Mesothelial cell of epicardium (in vitro differentiated cells): Measurements from ENCODE around the gene SMCP. TPM values are rescaled to one million over a fixed set of nuclear protein-coding genes. Genes with fewer than 3 reads are reported as not detected.

Source experiments
- DNase-seq, 2 experiments: peaks; one replicate each; pipeline ENCODE4 v3.0.0; 2021; ENCODE audit warnings: low spot score in 2 of 2; ENCODE audit not compliant: unreplicated experiment in 2 of 2
- H3K27ac Mint-ChIP-seq: 2 replicates; pipeline ENCODE4 v1.8.0; 2021; ENCODE audit warnings: mixed read lengths
- H3K27me3 Mint-ChIP-seq: 2 replicates; pipeline ENCODE4 v1.8.0; 2021; ENCODE audit warnings: low read depth, mixed read lengths
- H3K36me3 Mint-ChIP-seq: 2 replicates; pipeline ENCODE4 v1.8.0; 2021; ENCODE audit warnings: mixed read lengths
- H3K4me1 Mint-ChIP-seq: 2 replicates; pipeline ENCODE4 v1.8.0; 2021; ENCODE audit warnings: mixed read lengths
- H3K4me3 Mint-ChIP-seq: 2 replicates; pipeline ENCODE4 v1.8.0; 2021; ENCODE audit warnings: mild to moderate bottlenecking, moderate library complexity, mixed read lengths
- H3K9me3 Mint-ChIP-seq: 2 replicates; pipeline ENCODE4 v1.8.0; 2021; ENCODE audit warnings: mixed read lengths
- total RNA-seq: library from RNA; stranded (reverse); gene quantifications from 3 replicates; pipeline ENCODE4 v1.2.1, GENCODE V29; 2021
- TF ChIP-seq, protein P1 (sequence below): fragments of 200-600 bp; sonication (generic); IDR thresholded peaks from one replicate; pipeline ENCODE4 v1.5.0; 2021; ENCODE audit warnings: antibody characterized with exemption; ENCODE audit not compliant: unreplicated experiment

SMCP gene
- total RNA-seq, 1 donor from 2014 or later = not detected

GRCh38 chr1:152870831-152871730 lies 7.0 kb upstream of the SMCP start:
- TF ChIP-seq, protein P1, sequence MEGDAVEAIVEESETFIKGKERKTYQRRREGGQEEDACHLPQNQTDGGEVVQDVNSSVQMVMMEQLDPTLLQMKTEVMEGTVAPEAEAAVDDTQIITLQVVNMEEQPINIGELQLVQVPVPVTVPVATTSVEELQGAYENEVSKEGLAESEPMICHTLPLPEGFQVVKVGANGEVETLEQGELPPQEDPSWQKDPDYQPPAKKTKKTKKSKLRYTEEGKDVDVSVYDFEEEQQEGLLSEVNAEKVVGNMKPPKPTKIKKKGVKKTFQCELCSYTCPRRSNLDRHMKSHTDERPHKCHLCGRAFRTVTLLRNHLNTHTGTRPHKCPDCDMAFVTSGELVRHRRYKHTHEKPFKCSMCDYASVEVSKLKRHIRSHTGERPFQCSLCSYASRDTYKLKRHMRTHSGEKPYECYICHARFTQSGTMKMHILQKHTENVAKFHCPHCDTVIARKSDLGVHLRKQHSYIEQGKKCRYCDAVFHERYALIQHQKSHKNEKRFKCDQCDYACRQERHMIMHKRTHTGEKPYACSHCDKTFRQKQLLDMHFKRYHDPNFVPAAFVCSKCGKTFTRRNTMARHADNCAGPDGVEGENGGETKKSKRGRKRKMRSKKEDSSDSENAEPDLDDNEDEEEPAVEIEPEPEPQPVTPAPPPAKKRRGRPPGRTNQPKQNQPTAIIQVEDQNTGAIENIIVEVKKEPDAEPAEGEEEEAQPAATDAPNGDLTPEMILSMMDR = peak; percentile 60
- DNase-seq = no peak
- Mint-ChIP-seq H3K27me3 (no peaks in the 10 kb centered on the region), H3K4me3 (no peak overlapping the region), H3K4me1 (peaks cover 2% of the 10 kb centered on the region), H3K27ac (no peak overlapping the region), H3K36me3 (no peaks in the 10 kb centered on the region), H3K9me3 (no peaks in the 10 kb centered on the region)

- Mint-ChIP-seq H3K36me3 (no peaks in the 10 kb centered on the region), H3K4me1 (peaks cover 2% of the 10 kb centered on the region), H3K4me3 (no peak overlapping the region), H3K27me3 (no peaks in the 10 kb centered on the region), H3K27ac (no peak overlapping the region), H3K9me3 (peaks cover 3% of the 10 kb centered on the region)
- DNase-seq = no peak
- TF ChIP-seq, protein P1 = no peak
These were observed 6.4 kb upstream of the SMCP start for GRCh38 chr1:152871731-152872126.

DNA sequence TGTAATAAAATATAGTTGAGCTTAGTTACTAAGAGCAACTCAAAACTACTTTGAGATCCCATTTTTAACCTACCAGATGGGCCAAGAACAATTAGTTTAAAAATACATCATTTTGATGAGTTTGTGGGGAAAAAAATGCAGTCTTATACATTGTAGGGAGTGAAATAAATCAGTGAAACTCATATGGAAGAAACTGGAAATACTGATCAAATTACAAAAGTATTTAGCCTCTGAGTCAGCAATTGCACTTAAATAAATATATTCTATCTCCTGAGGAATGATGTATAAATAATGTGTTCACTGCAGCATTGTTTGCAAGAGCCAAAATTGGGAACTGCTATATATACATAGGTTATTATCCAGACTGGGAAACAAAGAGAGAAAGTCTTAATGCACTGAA lies 4.6 kb upstream of the SMCP start:
- peaks cover 2% of the 10 kb centered on the region for H3K4me1 Mint-ChIP-seq
- no peak overlapping the region for H3K27ac Mint-ChIP-seq
- H3K36me3 Mint-ChIP-seq = no peaks in the 10 kb centered on the region
- TF ChIP-seq, protein P1 = no peak
- H3K4me3 Mint-ChIP-seq = no peak overlapping the region
- no peak for DNase-seq
- H3K27me3 Mint-ChIP-seq = no peaks in the 10 kb centered on the region
- peaks cover 17% of the 10 kb centered on the region for H3K9me3 Mint-ChIP-seq

- TF ChIP-seq, protein P1 = no peak
- Mint-ChIP-seq H3K36me3 (no peaks in the 10 kb centered on the region), H3K4me1 (peaks cover 2% of the 10 kb centered on the region), H3K27me3 (no peaks in the 10 kb centered on the region), H3K4me3 (no peak overlapping the region), H3K9me3 (peaks cover 35% of the 10 kb centered on the region), H3K27ac (no peak overlapping the region)
- no peak for DNase-seq
These were observed 1.3 kb upstream of the SMCP start for GRCh38 chr1:152876827-152877226.

DNA sequence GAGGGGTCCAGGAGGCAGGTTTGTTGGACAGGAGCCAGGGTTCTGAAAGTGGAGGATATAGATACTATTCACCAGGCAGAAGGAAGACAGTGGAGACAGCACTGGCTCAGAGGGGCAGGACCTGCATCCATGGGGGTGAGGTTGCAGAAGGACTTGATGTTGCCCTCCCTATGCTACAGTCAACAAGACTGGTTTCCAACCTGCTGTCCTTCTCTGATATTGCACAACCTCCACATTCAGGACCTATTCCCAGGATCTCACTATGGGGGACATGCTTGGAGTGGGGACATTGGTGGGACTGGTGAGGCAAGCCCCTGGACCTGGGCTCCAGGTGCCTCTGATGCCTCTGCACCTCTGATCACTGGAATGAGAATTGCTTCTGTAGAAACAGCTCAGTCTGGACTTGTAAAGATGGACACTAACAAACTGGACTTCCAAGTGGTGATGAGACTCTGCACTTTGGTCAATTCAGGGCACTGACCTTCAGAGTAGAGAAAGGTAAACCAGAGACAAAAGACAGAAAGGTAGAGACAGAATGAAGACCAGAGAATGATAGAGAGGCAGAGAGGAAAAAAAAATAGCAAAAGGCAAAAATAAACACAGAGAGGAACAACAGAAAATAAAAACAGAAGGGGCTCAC lies 1.6 kb downstream of the SMCP start:
- H3K9me3 Mint-ChIP-seq = peaks cover 48% of the 10 kb centered on the region
- TF ChIP-seq, protein P1 = no peak
- H3K36me3 Mint-ChIP-seq = no peaks in the 10 kb centered on the region
- no peak for DNase-seq
- H3K27me3 Mint-ChIP-seq = no peaks in the 10 kb centered on the region
- H3K4me1 Mint-ChIP-seq = no peaks in the 10 kb centered on the region
- no peak overlapping the region for H3K4me3 Mint-ChIP-seq
- no peak overlapping the region for H3K27ac Mint-ChIP-seq
